IPS DF 4.7 (cell line): ENCODE measurements around the gene NSD2.
"Not testable (repeated sequence)": the region's sequence is repeated elsewhere in the genome, so short reads cannot be mapped to it uniquely, and the experiment has no call there.

ENCODE experiments used
- DNase-seq: peaks from one replicate; pipeline ENCODE4 v3.0.0-alpha.2; 2013; ENCODE audit warnings: low spot score; ENCODE audit errors: extremely low read depth

Gene NSD2

GRCh38 chr4:1841887-1842210 is 29.3 kb upstream of the NSD2 start:
- no peak for DNase-seq

- no peak for DNase-seq
These were observed 28.8 kb upstream of the NSD2 start for GRCh38 chr4:1842339-1842895.

- no peak for DNase-seq
These were observed 28.2 kb upstream of the NSD2 start for GRCh38 chr4:1842993-1843448.

- DNase-seq: no peak
These were observed 27.3 kb upstream of the NSD2 start for GRCh38 chr4:1843852-1844251.

GRCh38 chr4:1844618-1845017 is 26.6 kb upstream of the NSD2 start:
- not testable (repeated sequence) for DNase-seq

GRCh38 chr4:1846580-1846979 is 24.6 kb upstream of the NSD2 start:
- DNase-seq: no peak

GRCh38 chr4:1850276-1850675 is 20.9 kb upstream of the NSD2 start:
- no peak for DNase-seq

- DNase-seq: no peak
These were observed 20.0 kb upstream of the NSD2 start for GRCh38 chr4:1851160-1851559.

- no peak for DNase-seq
These were observed 19.4 kb upstream of the NSD2 start for GRCh38 chr4:1851575-1852410.

GRCh38 chr4:1852904-1853623 is 18.1 kb upstream of the NSD2 start:
- no peak for DNase-seq

- DNase-seq: no peak
These were observed 16.4 kb upstream of the NSD2 start for GRCh38 chr4:1854752-1855151.

- no peak for DNase-seq
These were observed 15.7 kb upstream of the NSD2 start for GRCh38 chr4:1855333-1856070.

GRCh38 chr4:1856071-1856942 is 14.9 kb upstream of the NSD2 start, which contains the start of gene LETM1:
TSS of gene LETM1 (minus strand) at chr4:1856156. CDS start at chr4:1855950, 206 bp downstream.
- no peak for DNase-seq

- no peak for DNase-seq
These were observed 14.1 kb upstream of the NSD2 start for GRCh38 chr4:1856943-1857699.

- DNase-seq: no peak
These were observed 13.3 kb upstream of the NSD2 start for GRCh38 chr4:1857931-1858330.

GRCh38 chr4:1859389-1859753 is 11.8 kb upstream of the NSD2 start:
- DNase-seq: no peak

GRCh38 chr4:1862055-1862911 is 8.9 kb upstream of the NSD2 start:
- DNase-seq: no peak

- no peak for DNase-seq
These were observed 8.3 kb upstream of the NSD2 start for GRCh38 chr4:1862961-1863296.

- DNase-seq: no peak
These were observed 7.7 kb upstream of the NSD2 start for GRCh38 chr4:1863297-1864033.
